Activated naive CD4-positive, alpha-beta T cell treated with anti-CD3 and anti-CD28 coated beads, Interleukin-2, amount 50 U/mL, for 24 hours (primary cell): ENCODE data around the gene FKBP14.

ENCODE experiments used
- H3K27ac Mint-ChIP-seq: one replicate; pipeline ENCODE4 v1.8.0; 2021; ENCODE audit warnings: mild to moderate bottlenecking, mixed read lengths
- H3K27me3 Mint-ChIP-seq: one replicate; pipeline ENCODE4 v1.8.0; 2021; ENCODE audit warnings: mixed read lengths
- H3K36me3 Mint-ChIP-seq: one replicate; pipeline ENCODE4 v1.8.0; 2021; ENCODE audit warnings: mixed read lengths
- H3K4me1 Mint-ChIP-seq: one replicate; pipeline ENCODE4 v1.8.0; 2021; ENCODE audit warnings: mixed read lengths
- H3K4me3 Mint-ChIP-seq: one replicate; pipeline ENCODE4 v1.8.0; 2021; ENCODE audit warnings: mild to moderate bottlenecking, mixed read lengths
- H3K9me3 Mint-ChIP-seq: one replicate; pipeline ENCODE4 v1.8.0; 2021; ENCODE audit warnings: mixed read lengths

Gene FKBP14

DNA sequence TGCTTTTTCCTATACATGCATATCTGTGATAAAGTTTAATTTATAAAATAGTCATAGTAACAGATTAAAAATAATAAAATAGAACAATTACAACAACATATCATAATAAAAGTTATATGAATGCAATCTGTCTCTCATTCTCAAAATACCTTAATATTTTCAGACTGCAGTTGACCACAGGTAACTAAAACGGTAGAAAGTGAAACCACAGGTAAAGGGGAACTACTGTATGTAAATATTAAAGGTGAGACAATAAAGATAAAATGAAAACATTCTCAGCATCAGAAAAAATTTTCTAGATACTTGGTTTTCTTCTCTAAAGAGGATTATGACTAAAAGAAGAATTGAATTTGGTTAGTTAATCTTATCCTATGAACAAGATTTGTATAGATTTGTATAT lies 6.0 kb downstream of the FKBP14 start:
- Mint-ChIP-seq H3K36me3 (peaks cover 7% of the 10 kb centered on the region), H3K4me1 (peaks cover 31% of the 10 kb centered on the region), H3K4me3 (no peak overlapping the region)

DNA sequence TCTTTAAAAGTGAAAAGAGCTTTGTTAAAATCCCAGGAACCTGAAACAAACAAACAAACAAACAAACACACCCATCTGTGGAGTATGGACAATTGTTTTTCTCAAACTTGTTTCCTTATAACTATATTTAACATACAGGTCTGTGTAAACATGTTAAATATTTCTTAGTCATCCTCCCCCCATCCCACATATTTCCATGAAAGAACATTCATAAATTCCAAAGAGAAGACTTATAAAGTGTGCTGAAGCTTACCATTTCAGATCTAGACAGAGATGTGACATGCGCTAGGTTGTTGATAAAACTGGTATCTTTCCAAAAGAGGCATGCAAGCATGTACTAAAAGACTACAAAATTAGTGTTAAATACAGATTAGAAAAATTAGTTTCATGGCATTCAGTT lies 6.5 kb downstream of the FKBP14 start:
- H3K9me3 Mint-ChIP-seq: no peaks in the 10 kb centered on the region
- H3K27me3 Mint-ChIP-seq: no peaks in the 10 kb centered on the region
- H3K4me1 Mint-ChIP-seq: peaks cover 25% of the 10 kb centered on the region
- peaks cover 6% of the 10 kb centered on the region for H3K36me3 Mint-ChIP-seq
- H3K27ac Mint-ChIP-seq: no peak overlapping the region
- no peak overlapping the region for H3K4me3 Mint-ChIP-seq

More for the DNA sequence above, 6.0 kb downstream of the FKBP14 start:
- no peaks in the 10 kb centered on the region for H3K27me3 Mint-ChIP-seq
- H3K9me3 Mint-ChIP-seq: no peaks in the 10 kb centered on the region
- no peak overlapping the region for H3K27ac Mint-ChIP-seq

DNA sequence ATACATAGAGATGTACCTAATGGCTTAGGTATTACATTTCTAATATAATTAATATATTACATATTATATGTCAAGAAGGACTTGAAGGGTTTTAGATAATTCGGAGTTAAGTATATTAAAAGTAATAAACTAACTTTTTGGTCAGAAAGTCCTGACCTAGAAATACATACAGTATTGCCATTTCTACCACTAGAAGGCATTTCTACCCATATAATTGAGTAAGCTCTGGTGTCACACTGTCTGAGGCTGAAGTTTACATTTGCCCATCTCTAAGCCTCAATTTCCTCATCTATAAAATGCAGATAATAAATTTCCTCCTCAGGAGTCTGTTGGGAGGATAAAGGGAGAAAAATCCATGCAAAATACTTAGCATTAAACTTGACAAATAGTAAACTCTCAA lies 7.1 kb downstream of the FKBP14 start:
- Mint-ChIP-seq H3K9me3 (no peaks in the 10 kb centered on the region), H3K4me1 (peaks cover 19% of the 10 kb centered on the region), H3K27ac (no peak overlapping the region), H3K4me3 (no peak overlapping the region), H3K27me3 (no peaks in the 10 kb centered on the region), H3K36me3 (peaks cover 9% of the 10 kb centered on the region)

DNA sequence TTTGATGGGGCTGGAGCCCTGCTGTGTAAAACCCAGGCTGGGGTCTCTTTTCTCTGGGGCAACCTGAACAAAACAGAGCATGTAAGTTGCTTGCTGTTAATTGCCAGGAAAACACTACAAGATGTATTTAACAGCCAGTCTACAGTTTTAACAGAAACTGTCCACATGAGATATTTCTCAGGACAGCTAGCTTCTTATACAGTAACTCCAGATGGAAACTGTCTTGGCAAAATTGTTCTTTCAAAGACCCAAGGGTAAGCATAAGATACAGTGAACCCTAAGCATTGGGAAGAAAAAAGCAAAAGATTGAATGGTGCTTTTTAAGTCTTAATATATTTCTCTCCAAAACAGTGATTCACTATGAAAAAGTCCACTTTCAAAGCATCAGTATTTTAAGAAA lies 8.1 kb downstream of the FKBP14 start:
- Mint-ChIP-seq H3K4me3 (no peak overlapping the region), H3K36me3 (peaks cover 9% of the 10 kb centered on the region), H3K4me1 (peaks cover 14% of the 10 kb centered on the region), H3K9me3 (no peaks in the 10 kb centered on the region), H3K27me3 (no peaks in the 10 kb centered on the region), H3K27ac (no peak overlapping the region)

DNA sequence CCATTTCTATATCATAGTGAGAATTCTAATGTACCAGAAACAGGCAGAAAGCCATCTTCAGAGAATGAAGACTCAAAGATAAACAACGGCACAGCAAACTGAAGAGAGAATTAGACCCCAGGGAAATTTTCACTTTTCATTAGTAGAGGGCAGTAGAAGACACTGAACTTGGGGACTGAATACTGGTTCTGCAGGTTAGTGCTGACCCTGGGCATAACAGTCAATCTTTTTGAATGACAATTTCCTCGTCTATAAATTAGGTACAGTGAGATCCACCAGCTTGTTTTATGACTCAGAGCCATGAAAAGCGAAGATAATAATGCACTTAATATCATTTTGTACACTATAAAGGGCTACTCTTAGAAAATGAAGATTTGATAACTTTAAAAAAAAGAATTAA lies 13.7 kb downstream of the FKBP14 start:
- Mint-ChIP-seq H3K27ac (no peak overlapping the region), H3K9me3 (no peaks in the 10 kb centered on the region), H3K36me3 (peaks cover 11% of the 10 kb centered on the region), H3K4me1 (no peaks in the 10 kb centered on the region), H3K4me3 (no peak overlapping the region), H3K27me3 (no peaks in the 10 kb centered on the region)

DNA sequence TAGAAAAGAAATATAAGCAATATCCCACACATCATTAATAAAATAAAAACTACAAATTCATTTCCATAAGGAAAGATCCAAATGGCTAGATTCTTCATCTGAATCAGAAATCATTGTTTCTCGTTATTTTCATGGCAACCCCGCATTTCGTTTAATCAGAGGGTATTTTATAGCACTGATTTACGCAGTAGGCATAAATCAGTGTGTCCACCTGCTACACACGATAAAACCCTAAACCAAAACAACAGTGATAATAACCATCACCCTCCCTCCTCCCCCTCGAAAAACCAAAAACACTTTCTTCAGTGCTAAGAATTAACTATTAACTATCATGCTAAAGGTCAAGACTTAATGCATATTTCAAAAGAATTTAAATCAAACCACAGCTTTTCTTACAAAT lies 16.5 kb downstream of the FKBP14 start:
- no peak overlapping the region for H3K4me3 Mint-ChIP-seq
- no peaks in the 10 kb centered on the region for H3K27me3 Mint-ChIP-seq
- no peaks in the 10 kb centered on the region for H3K4me1 Mint-ChIP-seq
- H3K9me3 Mint-ChIP-seq: no peaks in the 10 kb centered on the region
- H3K36me3 Mint-ChIP-seq: peaks cover 10% of the 10 kb centered on the region
- H3K27ac Mint-ChIP-seq: no peak overlapping the region

DNA sequence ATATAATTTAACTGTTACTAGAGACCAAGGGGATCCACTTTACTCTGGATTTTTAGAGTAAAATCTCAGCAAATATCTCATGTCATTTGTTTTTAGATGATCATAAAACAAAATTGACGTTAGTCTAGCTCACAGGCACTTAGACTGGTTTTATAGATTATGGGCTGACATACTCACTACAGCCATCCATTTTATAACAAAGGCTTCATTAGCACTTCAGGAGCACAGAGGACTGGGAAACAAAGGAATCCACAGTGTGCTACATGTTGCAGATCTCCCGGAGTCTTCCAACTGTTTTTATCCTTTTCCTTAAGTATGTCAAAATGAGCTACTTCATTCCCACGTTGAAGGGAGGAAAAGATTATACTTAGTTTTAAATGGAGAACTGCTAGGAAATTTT lies 21.0 kb downstream of the FKBP14 start:
- H3K4me3 Mint-ChIP-seq: no peak overlapping the region
- H3K27ac Mint-ChIP-seq: no peak overlapping the region
- no peaks in the 10 kb centered on the region for H3K9me3 Mint-ChIP-seq
- H3K4me1 Mint-ChIP-seq: no peaks in the 10 kb centered on the region
- peaks cover 4% of the 10 kb centered on the region for H3K27me3 Mint-ChIP-seq
- H3K36me3 Mint-ChIP-seq: no peaks in the 10 kb centered on the region

DNA sequence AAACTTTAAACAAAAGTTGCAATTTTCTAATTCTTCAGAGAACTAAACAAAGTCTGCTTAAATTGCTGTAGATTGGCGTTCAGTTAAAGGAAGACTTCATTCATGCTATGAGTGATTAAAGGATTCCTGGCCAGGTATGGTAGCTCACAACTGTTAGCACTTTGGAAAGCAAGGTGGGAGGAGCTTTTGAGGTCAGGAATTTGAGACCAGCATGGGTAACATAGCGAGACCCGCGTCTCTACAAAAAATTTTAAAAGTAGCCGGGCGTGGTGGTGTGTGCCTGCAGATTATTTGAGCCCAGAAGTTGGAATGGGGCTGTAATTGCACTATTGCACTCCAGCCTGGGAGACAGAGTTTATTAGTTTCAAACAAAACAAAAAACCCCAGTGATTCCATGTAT lies 23.4 kb downstream of the FKBP14 start:
- Mint-ChIP-seq H3K27ac (no peak overlapping the region), H3K9me3 (no peaks in the 10 kb centered on the region), H3K27me3 (peaks cover 18% of the 10 kb centered on the region), H3K4me1 (no peaks in the 10 kb centered on the region), H3K36me3 (no peaks in the 10 kb centered on the region), H3K4me3 (no peak overlapping the region)

DNA sequence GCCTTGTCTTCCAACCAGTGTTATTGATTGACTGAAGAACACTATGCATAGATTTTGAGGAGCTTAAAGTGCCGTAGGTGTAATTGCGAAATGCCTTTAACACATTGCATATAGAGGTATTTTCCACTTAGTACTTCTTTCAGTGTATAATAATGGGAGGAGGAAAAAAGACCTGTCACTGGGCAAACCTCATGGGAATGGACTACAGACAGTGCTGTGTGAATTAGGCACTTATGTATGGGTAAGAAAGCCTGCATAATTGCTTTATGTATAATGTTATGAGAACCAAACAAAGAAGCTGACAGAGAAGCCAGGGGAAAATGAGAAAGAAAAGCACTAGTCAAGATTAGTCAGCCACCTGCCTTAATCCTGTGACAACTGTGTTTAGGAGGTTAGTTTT lies 24.5 kb downstream of the FKBP14 start:
- peaks cover 23% of the 10 kb centered on the region for H3K27me3 Mint-ChIP-seq
- H3K4me1 Mint-ChIP-seq: no peaks in the 10 kb centered on the region
- H3K36me3 Mint-ChIP-seq: peaks cover 4% of the 10 kb centered on the region
- no peak overlapping the region for H3K27ac Mint-ChIP-seq
- H3K4me3 Mint-ChIP-seq: no peak overlapping the region
- peaks cover 5% of the 10 kb centered on the region for H3K9me3 Mint-ChIP-seq

DNA sequence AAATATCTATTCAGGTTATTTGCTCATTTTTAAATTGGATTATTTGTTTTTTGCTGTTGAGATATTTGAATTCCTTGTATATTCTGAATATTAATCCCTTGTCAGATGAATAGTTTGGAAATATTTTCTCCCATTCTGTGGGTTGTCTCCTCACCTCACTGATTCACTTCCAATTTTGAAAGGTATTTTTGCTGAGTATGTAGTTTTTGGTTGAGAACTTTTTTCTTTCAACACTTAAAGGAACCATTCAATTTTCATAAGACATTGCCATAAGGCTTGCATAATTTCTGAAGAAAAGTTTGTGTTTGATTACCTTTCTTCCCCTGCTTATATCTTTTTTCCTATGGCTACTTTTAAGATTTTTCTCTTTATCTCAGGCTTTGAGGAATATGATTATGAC lies 28.0 kb downstream of the FKBP14 start:
- H3K4me1 Mint-ChIP-seq: no peaks in the 10 kb centered on the region
- H3K27ac Mint-ChIP-seq: no peak overlapping the region
- H3K9me3 Mint-ChIP-seq: peaks cover 20% of the 10 kb centered on the region
- peaks cover 7% of the 10 kb centered on the region for H3K36me3 Mint-ChIP-seq
- H3K4me3 Mint-ChIP-seq: no peak overlapping the region
- H3K27me3 Mint-ChIP-seq: peaks cover 27% of the 10 kb centered on the region

DNA sequence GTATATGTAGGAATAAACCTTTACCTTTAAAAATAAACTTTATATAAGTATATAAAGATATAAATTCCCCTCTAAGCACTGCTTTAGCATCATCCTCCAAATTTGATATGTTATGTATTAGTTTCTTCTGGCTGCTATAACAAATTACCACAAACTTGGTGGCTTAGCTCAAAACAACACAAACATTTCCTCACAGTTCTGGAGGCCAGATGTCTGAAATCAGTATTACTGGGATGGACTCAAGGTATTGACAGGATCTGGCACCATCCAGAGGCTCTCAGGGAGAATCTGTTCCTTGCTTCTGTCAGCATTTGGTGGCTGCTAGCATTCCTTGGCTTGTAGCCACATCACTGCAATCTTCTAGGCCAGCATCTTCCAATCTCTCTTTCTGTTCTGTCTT lies 30.2 kb downstream of the FKBP14 start:
- H3K27me3 Mint-ChIP-seq: peaks cover 32% of the 10 kb centered on the region
- no peak overlapping the region for H3K27ac Mint-ChIP-seq
- peaks cover 20% of the 10 kb centered on the region for H3K9me3 Mint-ChIP-seq
- peaks cover 7% of the 10 kb centered on the region for H3K36me3 Mint-ChIP-seq
- H3K4me3 Mint-ChIP-seq: no peak overlapping the region
- H3K4me1 Mint-ChIP-seq: no peaks in the 10 kb centered on the region

DNA sequence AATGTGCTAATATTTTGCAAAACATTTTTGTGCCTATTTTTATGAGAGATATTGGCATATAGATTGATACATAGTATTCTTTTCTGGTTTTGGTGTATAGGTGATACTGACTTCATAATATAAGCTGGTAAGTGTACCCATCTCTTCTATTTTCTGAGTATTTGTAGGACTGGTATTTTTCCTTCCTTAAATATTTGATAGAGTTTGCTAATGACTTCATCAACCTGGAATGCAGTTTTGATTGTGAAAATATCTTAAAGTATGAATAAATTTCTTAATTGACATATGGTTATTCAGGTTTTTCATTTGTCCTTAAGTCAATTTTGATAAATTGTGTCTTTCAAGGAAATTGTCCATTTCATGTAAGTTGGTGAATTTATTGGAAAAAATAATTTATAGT lies 30.9 kb downstream of the FKBP14 start:
- H3K27me3 Mint-ChIP-seq: peaks cover 39% of the 10 kb centered on the region

DNA sequence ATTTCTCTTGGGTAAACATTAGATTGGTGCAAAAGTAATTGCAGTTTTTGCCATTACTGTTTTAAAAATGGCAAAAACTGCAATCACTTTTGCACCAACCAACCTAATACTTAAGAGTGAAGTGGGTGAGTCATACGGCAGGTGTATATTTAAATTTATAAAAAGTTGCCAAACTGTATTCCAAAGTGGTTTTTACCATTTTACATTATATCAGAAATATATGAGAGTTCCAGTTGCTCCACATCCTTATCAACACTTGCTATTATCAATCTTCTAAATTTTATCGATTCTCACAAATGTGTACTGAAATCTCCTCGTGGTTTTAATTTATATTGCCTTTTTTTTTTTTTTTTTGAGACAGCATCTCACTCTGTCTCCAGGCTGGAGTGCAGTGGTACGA lies 33.4 kb downstream of the FKBP14 start:
- peaks cover 6% of the 10 kb centered on the region for H3K4me1 Mint-ChIP-seq
- H3K36me3 Mint-ChIP-seq: peaks cover 10% of the 10 kb centered on the region
- no peak overlapping the region for H3K4me3 Mint-ChIP-seq
- H3K27me3 Mint-ChIP-seq: peaks cover 38% of the 10 kb centered on the region
- H3K9me3 Mint-ChIP-seq: peaks cover 20% of the 10 kb centered on the region
- H3K27ac Mint-ChIP-seq: no peak overlapping the region

More for the DNA sequence above, 30.9 kb downstream of the FKBP14 start:
- H3K4me1 Mint-ChIP-seq: no peaks in the 10 kb centered on the region
- H3K4me3 Mint-ChIP-seq: no peak overlapping the region
- H3K9me3 Mint-ChIP-seq: peaks cover 20% of the 10 kb centered on the region
- no peak overlapping the region for H3K27ac Mint-ChIP-seq
- H3K36me3 Mint-ChIP-seq: peaks cover 10% of the 10 kb centered on the region

DNA sequence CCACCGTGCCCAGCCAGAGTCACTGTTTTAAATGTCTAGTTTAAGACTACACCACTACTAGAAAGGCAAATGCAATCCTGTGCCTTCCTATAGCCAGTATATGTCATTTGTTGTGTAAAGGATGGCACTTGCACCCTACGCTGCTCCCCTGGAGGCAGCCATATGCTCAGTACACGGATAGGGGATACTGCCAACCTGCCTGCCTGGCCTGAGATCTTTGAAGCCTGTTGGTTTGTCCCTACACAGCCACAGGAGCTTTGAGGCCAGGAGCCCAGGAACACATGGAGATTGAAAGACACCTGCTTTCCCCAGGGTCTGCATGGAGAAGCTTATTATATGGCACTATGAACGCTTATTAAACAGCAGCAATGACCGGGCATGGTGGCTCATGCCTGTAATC lies 34.6 kb downstream of the FKBP14 start:
- Mint-ChIP-seq H3K27ac (no peak overlapping the region), H3K27me3 (peaks cover 40% of the 10 kb centered on the region), H3K4me1 (peaks cover 10% of the 10 kb centered on the region)

DNA sequence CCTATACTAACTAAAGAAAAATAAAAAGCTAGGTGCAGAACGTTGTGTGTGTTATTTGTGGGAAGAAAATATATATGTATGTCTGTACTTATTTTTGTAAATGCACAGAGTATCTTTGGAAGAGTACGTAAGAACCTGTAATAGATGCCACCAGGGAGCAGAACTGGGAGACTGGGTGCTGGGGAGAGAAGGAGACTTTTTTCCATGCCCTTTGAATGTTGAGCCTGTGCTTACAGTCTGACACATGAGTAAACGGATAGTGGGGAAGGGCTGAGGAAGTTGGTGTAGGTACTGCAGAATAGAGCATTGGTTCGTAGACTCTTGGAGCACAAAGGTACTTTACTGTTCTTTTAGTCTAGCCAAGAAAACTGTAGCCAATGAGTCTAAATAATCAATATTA lies 35.6 kb downstream of the FKBP14 start:
- H3K9me3 Mint-ChIP-seq: peaks cover 8% of the 10 kb centered on the region
- H3K27me3 Mint-ChIP-seq: peaks cover 37% of the 10 kb centered on the region
- peaks cover 10% of the 10 kb centered on the region for H3K4me1 Mint-ChIP-seq
- peaks cover 3% of the 10 kb centered on the region for H3K36me3 Mint-ChIP-seq
- H3K4me3 Mint-ChIP-seq: peak overlapping the region; percentile 62
- H3K27ac Mint-ChIP-seq: no peak overlapping the region

More for the DNA sequence above, 34.6 kb downstream of the FKBP14 start:
- Mint-ChIP-seq H3K9me3 (peaks cover 14% of the 10 kb centered on the region), H3K36me3 (peaks cover 6% of the 10 kb centered on the region), H3K4me3 (no peak overlapping the region)

DNA sequence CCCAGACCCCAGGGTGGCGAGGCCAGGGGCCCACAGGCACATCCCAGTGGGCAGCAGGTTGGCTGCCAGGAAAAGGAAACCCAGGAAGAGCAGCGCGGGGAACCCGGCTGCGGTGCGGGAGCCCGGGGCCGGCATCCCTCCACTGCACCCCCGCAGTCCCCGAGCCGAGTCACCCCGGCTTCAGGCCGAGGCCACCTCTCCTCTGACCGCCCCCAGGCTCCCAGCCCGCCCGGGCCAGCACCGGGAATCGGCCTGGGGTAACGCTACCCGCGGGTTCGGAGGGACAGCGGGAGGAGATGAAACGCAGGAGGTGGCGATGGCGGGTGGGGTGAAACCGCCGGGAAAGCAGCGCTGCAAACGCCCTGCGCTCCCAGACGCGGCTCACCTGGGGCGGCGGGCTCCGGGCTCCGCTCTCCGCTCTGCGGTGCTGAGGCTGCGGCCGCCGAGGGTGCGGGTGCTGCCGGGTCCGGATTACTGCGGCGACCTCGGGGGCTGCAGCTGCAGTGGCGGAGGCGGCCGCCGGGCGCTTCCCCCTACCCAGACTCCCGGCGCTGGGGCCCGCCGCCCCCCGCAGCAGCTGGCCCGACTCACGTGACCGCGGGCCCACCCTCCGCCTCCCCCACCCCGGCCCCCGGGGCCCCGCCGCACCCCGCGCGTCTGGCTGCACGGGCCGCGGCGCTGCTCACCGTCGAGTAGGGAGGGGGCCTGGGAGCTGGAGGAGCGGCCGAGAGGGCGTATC lies 37.1 kb downstream of the FKBP14 start, which contains the start of gene SCRN1:
Gene SCRN1, minus strand, starts transcription at position 545 of the 739 bp plus-strand sequence. CDS start 20,734 bp downstream, outside the sequence.
- peak within 1 kb of the TSS; percentile 76 for H3K4me3 Mint-ChIP-seq
- H3K4me1 Mint-ChIP-seq: peaks cover 10% of the 10 kb centered on the region
- peak within 1 kb of the TSS; percentile 30 for H3K27ac Mint-ChIP-seq
- peaks cover 36% of the 10 kb centered on the region for H3K27me3 Mint-ChIP-seq
- peaks cover 3% of the 10 kb centered on the region for H3K36me3 Mint-ChIP-seq
- H3K9me3 Mint-ChIP-seq: no peaks in the 10 kb centered on the region
